22Rv1 (cell line): ENCODE results near the gene ZFX.

Experiments
- CTCF ChIP-seq: fragments of 450-650 bp; IDR thresholded peaks from 2 replicates; pipeline ENCODE4 v1.5.1; 2017; ENCODE audit warnings: mild to moderate bottlenecking
- ZFX ChIP-seq: fragments of 450-650 bp; IDR thresholded peaks from 2 replicates; pipeline ENCODE4 v1.6.1; 2017; ENCODE audit warnings: antibody characterized with exemption, borderline replicate concordance

DNA sequence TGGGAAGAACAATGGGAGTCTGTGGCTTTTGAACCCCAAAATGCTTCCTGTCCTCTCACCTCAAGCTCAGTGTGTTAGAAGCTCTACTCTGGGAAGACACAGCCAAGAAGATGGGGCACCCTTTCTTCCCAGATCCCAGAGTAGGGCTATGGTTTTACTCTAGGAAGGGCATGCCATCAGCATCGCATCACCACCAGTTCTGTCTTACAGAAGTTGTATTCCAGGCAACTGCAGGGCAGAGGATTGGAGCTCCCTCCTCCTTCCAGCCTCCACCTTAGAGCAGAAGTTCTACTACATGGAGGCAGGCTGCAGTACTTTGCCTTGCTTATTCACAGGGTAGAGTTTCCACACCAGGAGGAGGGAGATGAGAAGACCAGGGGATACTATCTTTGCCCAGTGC is 18.1 kb upstream of the ZFX start:
- TF ChIP-seq CTCF: no peak
- no peak for TF ChIP-seq ZFX
